Activated effector memory CD4-positive, alpha-beta T cell treated with Interleukin-2 at 50 U/mL for 16 hours (primary cell): ENCODE data around the gene APBA1.

Experiments used
- DNase-seq: peaks from one replicate; pipeline ENCODE4 v3.0.0-alpha.2; 2020

APBA1 gene

DNA sequence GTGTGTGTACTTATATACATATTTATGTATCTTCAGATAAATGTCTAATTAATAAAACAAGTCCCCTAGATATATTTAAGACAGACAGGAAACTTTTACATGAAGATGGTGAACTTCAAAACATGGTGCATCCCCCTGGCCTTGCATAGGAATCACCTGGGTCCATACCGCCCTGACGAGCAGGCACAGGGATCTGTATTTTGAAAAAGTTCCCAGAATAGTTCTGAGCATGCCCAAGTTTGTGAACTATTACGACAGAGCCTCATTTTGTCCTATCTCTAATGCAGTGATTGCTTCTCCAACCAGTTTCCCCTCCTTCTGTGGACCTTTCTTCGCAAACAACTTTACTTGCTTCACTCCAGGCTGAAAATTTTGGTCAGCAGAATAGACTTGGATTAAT is 98.1 kb downstream of the APBA1 start:
- no peak for DNase-seq

DNA sequence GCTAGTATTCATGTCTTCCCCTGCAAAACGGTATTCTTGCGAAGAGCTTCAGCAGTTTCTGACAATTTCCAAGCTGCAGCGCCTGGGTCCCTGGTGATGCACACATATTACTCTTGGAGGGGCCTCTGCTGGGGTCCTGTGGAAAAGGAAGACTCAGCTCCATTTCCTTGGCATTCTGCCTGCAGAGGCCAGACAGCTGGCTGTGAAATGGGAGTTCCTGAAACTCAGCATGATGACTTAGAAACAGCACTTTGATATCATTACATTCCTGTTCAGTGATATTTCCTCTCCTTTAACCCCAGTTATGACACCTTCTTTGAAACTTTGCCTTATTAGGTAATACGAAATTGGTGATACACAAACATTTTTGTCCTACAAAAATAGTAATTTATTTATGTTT is 98.5 kb downstream of the APBA1 start:
- no peak for DNase-seq

DNA sequence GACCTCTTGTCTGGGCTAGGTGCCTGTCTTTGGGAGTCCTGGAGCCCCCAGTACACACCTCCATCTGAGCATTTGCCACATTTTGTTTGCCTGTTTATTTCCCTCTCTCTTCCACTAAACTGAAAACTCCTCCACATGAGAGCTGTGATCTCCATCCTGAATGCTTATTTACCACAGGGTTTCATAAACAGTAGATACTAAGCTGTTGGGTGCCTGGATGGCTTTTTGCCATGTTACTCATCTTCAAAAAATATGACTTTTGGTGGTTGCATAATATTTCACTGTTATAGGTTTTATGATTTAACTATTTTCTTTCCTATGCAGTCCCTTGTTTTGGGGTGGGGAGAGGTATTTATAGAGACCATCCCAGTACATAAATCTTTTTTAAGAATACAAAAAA is 99.6 kb downstream of the APBA1 start:
- DNase-seq = no peak

DNA sequence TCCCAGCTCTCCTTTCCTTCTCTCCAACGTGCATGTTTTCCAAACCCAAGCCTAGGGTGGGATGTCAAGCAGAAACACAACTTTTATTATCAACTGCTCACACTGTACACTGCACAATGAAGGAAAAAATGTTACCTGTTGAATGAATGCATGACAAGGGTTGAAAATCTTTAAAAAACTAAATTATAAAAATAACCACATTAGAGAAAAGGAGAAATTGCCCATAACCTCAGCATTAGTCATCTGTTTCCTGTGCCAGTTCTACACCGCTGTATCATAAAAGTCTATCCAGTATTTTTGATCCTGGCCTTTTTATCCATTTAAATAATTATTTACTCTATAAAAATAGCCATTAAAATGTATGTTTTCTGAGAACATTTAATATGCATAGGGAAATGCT is 101.1 kb downstream of the APBA1 start:
- no peak for DNase-seq

DNA sequence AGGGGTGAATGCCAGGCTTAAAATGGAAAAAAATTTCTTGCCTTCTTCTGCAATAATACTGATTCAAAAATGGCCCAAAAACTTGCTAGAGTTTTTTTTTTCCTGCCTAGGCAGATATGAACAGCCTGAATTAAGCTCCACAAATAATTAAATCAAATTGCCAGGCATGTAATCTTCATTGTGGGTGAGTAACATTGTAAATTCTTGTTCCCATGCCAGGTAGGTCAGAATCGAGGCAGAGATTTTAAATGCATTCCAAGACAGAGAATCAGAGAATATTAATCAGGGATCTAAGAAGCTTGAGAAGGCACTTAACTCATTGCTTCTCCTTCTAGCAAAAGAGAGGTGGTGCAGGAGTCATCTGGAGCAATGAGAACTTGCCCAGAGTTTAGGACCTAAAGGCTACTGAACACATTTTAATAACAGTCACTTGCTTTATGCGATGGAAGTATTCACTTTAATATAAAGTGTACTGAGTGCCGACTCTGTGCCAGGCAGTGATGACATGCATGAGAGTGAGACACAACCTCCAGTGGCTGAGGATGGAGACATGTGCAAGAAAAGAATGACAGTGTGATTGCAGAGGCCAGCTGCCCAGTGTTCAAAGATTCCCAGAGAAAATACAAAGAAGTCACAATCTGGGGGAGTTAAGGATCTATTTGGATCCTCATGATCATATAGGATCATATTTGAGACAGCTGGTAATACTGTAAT is 102.3 kb downstream of the APBA1 start:
- no peak for DNase-seq

DNA sequence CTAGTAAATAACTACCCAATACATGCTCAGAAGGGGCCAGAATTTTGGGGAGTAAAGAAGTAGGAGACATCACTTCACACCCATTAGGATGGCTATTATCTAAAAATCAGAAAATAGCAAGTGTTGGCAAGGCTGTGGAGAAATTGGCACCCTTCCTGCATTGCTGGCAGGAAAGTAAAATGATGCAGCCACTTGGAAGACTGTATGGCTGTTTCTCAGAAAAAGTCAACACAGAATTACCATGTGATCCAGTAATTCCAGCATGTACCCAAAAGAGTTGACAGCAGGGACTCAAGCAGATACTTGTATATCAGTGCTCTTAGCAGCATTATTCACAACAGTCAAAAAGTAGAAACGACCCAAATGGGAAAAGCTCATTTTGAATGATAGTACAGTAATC is 107.6 kb downstream of the APBA1 start:
- DNase-seq = no peak

DNA sequence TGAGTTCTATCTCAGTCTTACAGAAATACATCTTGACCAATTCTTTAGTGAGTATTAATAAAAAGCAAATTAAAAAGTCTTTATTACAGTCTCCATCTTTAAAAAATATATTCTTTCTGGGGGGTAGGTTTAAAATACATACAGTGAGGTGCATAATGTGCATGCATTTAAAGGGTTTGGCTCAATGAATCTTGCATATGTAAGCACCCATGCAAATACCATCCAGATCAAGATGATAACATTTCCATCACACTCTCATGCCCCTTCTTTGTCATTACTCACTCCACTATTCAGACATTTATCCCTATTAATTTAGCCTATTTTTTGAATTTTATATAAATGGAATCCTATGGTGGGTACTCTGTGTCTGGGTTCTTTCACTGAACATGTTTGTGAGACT is 113.0 kb downstream of the APBA1 start:
- no peak for DNase-seq

DNA sequence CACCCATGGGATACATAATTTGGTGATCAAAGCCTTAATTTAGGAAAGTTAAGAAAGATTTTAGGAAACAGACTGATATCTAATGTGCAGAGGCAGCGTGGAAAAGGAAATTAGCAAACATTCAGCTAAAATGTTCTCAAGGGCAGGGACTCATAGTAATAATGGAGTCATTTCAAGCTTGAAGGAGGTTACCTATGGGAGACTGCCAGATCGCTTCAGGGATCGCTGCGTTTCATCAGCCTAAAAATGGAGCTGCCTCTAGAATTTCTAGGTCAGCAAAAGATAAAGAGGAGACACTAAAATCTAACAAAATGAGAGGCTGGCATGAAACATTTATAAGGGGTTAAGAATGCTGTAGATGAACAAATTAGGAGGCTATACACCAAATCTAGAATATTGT is 115.5 kb downstream of the APBA1 start:
- DNase-seq = no peak

DNA sequence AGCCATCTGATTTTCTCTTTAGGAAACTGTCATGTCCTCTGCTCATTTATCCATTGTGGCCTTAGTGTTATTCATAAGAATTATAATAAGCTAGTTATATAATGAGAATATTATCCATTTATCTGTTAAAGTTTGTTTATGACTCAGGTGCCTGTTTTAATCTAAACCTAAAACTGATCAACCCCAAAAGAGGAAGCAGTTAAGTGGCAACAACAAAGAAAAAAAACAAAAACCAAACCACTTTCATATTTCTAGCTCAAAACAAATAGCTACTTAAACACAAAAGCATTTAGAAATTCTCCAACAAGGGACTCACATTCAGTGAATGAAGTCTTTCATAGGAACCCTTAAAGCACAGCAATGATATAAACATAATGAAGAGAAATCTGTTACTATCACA is 116.4 kb downstream of the APBA1 start:
- DNase-seq = no peak

DNA sequence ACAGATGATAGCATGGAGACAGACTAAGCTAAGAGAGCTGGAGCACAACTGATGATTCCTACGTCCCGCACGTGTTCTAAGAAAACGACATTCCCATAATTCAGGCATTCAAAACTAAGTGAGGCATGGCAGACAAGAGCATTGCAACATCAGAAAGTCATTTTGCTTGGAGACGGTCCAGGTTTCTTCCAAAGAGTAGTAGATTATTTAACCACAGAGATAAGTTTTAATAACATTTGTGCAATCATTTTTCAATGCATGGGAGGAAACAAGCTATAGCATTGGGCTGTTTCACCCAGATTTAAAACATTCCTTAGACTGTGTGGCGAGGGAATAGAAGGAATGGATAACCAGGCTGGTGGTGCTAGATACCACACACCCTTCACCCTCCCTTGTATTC is 117.2 kb downstream of the APBA1 start:
- DNase-seq = no peak

DNA sequence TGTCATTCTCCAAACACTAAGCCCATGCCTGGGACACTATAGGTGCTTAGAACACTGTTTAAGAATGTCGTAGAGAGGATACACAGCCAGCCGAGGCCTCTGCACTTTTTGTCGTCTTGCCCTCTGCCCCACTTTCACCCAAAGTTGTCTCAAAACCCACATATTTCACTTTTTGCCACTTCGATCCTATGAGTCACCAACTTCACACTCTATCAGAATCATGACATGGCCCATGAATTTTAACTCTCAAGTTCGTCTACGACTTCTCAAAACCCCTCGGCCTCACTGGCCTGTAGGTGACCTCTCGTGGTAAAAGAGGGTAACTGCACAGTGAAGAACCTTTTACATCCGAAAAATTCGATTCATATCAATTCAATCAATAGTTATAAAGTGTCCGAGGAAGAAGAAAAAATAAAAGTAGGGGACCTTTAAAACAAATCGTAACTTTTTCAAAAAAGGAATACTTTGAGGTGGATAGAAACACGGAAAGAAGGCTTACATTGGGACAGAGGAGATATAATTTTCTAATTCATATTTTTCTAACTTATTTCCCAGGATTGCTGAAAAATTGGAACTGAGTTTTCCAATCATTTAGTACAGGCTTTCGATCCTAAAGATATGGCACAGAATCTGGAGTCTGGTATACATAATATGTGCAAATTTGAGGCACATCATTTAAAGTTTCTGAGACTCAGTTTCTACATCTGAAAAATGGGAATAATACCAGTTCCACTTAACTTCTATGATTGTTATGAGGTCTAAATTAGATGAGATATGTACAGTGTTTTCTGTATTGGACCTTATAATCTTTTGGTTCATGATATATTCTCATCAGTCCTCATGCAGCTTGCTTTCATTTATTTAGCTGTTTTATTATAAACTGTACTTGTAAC is 122.6 kb downstream of the APBA1 start:
- DNase-seq = no peak

DNA sequence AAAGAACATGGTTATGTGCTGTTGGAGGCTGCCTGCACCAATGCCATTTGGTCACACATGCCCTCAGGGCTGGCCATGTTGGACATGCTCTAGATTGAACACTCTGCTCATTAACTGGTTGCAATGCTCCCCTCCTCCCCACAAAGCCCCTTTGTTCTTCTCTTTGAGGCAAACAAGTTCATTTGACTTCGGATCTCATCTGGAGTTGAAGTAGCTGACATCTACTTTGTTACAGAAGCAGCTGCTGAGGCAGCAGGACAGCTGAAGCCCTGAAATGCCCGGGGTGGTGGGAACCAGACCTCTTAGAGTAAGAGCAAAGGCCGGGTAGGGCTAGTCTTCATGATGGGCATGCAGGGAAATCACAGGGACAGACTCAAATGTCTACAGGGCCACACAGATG is 123.5 kb downstream of the APBA1 start:
- no peak for DNase-seq

DNA sequence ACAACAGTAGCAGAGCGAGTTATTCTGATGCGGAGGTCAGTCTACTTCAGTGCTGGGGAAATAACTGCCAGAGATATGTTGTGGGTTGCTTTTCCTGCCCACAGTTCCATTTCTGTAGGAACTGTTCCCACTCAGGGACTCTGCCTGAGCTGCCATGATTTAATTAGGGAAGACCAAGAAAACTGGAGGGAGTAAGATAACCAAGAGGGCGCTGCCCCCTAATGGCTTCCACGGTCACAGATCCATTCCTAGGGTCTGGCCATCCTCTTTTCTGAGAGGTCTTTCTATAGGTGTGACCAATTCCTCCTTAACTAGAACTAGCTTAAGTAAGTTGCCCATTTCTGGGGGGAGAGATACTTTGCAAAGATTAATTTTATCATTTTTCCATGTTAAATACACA is 125.9 kb downstream of the APBA1 start:
- no peak for DNase-seq

DNA sequence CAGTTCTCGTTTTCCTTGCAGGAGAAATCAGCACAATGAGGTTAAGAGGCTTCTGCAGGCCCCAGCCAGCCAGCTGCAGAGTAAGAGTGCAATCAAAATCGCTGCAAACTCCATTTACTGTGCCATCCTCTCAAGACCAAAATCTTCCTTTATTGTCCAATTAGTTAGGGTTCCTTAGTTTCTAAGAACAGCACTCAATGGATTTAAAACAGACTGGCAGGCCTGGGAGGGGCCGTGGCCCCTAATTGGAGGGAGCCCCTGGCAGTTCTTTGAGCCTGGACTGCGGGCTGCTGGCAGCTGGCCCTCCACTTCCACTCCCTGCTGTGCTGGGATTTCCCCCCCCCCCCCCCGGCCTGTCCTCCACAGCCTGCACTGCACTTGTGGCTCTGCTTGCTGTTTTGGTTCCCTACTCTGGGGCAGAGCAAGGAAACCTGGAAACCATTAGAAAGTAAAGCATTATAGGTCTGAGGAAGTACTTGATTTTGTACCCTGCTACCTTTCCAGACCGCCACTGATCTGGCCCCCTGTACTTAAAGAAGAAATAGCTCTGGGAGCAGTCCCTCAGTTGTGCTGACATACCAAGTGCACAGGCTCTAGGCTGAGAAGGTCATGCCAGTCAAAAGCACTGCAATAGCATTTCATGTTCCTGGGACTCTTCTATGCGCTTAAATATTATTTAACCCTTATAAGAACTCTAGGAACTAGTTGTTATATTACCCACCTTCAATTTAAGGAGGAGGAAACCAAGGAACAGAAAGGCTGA is 129.0 kb downstream of the APBA1 start:
- DNase-seq = no peak

DNA sequence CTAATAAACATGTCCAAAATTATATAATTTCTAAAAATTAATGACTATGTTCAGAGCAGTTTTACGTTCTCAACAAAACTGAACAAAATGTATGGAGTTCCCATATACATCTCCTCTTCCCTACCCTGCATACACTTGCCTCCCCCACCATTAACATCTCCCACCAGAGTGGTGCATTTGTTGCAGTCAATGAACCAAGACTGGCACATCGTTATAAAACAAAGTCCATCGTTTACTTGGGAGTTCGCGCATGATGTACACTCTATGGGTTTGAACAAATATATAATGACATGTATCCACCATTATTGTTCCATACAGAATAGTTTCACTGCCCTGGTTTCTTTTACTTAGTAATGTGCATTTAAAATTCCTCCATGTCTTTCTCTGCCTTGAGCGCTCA is 130.1 kb downstream of the APBA1 start:
- DNase-seq = no peak

DNA sequence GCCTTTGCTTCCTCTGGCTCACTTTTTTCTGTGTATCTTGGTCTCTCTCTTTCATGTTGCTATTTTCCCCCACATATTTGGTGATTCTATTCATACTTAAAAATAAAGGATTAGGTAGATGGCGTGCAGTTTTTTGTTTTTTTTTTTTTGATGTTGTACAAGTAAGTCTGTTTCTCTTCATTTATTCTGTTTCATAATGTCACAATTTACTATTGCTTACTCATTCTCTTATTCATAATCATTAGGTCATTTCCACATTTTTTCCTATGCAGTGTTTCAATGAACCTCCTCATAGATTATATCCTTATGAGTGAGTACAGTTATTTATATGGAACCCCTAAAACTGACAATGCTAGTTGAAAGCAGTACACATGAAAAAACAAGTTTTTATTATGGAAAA is 136.3 kb downstream of the APBA1 start:
- DNase-seq = no peak

DNA sequence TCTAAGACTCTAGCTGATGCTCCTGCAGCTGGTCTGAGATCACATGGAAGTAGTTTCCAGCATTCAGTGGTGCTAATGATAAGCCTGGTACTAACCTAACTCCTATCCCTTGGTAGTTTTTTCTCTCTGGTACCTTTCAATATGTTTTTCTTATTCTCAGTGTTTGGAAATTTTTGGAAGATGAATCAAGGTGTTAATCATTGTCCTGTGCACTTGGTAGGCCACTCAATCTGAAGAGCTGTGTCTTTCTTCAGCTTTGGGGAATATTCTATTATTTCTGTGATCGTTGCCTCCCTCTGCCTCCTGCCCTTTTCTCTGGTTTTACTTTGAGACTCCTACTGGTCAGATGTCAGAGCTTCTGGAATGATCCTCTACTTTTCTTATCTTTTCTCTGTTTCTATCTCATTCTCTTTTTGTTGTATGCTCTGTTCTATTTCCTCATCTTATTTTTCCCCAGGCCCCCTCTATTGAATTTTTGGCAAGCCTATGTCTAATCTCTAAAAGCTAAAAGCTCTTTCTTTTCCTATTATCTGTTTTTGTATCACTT is 136.8 kb downstream of the APBA1 start:
- DNase-seq = no peak

DNA sequence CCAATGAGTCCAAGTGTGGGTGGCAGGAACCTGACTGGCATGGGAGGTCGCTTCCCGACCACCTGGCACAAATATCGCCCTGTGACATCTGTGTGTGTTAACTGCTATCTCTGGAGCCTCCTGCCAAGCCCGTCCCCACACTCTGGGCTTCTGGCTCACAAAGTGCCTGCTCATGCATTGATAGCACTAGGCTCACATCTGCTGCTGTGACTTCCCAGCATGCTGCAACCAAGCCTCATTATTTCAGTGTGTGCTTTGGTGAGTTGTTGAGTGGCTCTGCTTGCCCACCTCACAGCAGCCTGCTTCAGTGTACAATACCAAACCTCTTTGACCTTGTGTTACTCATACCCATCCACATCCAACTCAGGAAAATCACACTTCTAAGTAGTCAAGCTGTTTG is 139.8 kb downstream of the APBA1 start:
- no peak for DNase-seq

DNA sequence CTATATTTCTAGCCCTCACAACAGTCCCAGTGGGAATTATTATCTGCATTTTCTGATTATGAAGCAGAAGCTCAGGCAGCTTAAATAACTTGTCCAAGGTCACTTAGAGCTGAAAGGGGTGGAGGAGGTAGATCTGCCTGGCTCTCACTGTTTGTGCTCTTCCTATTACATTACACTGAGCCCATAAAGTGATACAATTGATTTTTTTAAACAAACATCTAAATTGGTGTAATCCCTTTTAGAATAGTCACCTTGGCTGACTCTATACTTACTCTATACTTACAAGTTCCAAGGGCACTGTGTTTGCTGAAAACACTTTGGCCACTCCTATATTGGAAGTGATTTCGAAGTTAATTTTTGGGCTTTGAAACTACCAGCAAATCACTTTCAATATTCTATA is 144.7 kb downstream of the APBA1 start:
- DNase-seq = no peak

DNA sequence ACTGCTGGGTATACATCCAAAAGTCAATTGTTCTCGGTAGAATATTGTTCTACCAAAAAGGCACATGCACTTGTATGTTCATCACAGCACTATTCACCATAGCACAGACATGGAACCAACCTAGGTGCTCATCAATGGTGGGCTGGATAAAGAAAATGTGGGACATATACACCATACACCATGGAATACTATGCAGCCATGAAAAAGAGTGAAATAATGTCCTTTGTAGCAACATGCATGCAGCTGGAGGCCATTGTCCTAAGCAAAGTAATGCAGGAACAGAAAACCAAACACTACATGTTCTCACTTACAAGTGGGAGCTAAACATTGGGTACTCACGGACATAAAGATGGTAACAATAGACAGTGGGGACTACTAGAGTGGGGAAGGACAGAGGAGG is 145.5 kb downstream of the APBA1 start:
- DNase-seq = no peak

DNA sequence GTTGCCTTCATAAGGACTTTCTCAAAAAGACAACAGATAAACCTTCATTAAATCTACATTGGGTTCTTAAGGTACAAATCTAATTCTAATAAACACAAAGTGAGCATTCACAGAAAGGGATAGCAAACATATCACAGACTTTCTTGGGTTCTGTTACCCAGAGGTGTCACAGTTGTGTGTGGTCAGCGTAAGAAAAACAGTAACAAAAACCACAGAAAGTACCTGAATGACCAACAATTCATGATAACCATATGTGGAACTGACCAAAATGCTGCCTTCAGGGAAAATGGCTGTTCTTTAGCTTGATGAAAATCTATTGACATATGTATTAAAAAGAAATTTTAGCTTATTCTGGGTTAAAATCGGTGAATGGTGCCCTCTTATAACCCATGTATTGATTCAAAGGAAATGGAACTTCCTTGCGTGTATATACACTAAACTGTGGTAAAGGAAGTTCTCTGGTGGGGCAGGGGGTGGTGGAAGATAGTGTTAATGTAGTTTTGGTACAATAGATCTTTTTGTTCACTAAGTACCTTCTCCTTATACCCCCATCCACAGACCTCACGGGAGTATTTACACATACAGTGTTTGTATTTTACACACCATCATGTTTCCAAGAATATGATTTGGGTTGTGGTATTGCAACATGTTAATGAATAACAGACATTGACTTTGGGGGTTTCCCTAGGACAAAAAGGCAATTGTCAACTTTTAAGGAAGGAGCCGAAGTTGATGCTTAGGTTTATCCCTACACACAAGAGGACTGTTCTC is 152.5 kb downstream of the APBA1 start:
- no peak for DNase-seq
